Mucosa of stomach (tissue), 1 donor: ENCODE results near the gene C1orf198.

Experiments
- H3K27me3 ChIP-seq: one replicate; pipeline ENCODE4 v1.7.0; 2013; ENCODE audit warnings: mild to moderate bottlenecking, low read length; ENCODE audit not compliant: control insufficient read depth, insufficient read depth
- H3K36me3 ChIP-seq: one replicate; pipeline ENCODE4 v1.7.0; 2013; ENCODE audit warnings: low read length; ENCODE audit not compliant: control insufficient read depth, insufficient read depth
- H3K4me1 ChIP-seq: one replicate; pipeline ENCODE4 v1.7.0; 2013; ENCODE audit warnings: mild to moderate bottlenecking, low read length; ENCODE audit not compliant: control insufficient read depth, insufficient read depth
- H3K4me3 ChIP-seq: one replicate; pipeline ENCODE4 v1.7.0; 2013; ENCODE audit warnings: low read length
- H3K9ac ChIP-seq: one replicate; pipeline ENCODE4 v1.7.0; 2013; ENCODE audit warnings: mild to moderate bottlenecking, low read length, moderate library complexity
- H3K9me3 ChIP-seq: one replicate; pipeline ENCODE4 v1.7.0; 2013; ENCODE audit warnings: mild to moderate bottlenecking, low read length, moderate library complexity; ENCODE audit not compliant: control insufficient read depth
- donor health status: Pancreatic carcinoma.

Gene C1orf198

DNA sequence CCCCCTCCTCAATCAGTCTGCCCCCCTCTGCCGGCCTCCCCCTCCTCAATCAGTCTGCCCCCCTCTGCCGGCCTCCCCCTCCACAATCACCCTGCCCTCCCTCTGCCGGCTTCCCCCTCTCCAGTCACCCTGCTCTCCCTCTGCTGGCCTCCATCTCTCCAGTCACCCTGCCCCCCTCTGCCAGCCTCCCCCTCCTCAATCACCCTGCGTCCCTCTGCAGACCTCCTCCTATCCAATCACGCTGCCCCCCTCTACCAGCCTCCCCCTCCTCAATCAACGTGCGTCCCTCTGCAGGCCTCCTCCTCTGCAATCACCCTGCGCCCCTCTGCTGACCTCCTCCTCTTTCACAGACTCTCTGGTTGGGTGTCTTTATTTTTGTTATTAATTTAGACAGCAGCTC is 11.5 kb upstream of the C1orf198 start:
- H3K36me3 ChIP-seq, result no peaks in the 10 kb centered on the region
- H3K9me3 ChIP-seq, result no peaks in the 10 kb centered on the region
- no peak overlapping the region for H3K4me3 ChIP-seq
- H3K9ac ChIP-seq, result no peak overlapping the region
- H3K27me3 ChIP-seq, result peaks cover 28% of the 10 kb centered on the region
- H3K4me1 ChIP-seq, result no peaks in the 10 kb centered on the region

- no peak overlapping the region for H3K4me3 ChIP-seq
- H3K9me3 ChIP-seq, result no peaks in the 10 kb centered on the region
Measured at GRCh38 chr1:230878591-230878990, 10.3 kb upstream of the C1orf198 start.

GRCh38 chr1:230877924-230878590 is 9.7 kb upstream of the C1orf198 start:
- H3K36me3 ChIP-seq, result no peaks in the 10 kb centered on the region
- no peak overlapping the region for H3K4me3 ChIP-seq
- no peak overlapping the region for H3K9ac ChIP-seq
- no peaks in the 10 kb centered on the region for H3K4me1 ChIP-seq
- H3K9me3 ChIP-seq, result no peaks in the 10 kb centered on the region
- peaks cover 28% of the 10 kb centered on the region for H3K27me3 ChIP-seq

More at GRCh38 chr1:230878591-230878990, 10.3 kb upstream of the C1orf198 start:
- H3K36me3 ChIP-seq, result no peaks in the 10 kb centered on the region
- H3K27me3 ChIP-seq, result peaks cover 28% of the 10 kb centered on the region
- H3K9ac ChIP-seq, result no peak overlapping the region
- no peaks in the 10 kb centered on the region for H3K4me1 ChIP-seq

- Histone ChIP-seq H3K27me3 (peaks cover 25% of the 10 kb centered on the region), H3K36me3 (no peaks in the 10 kb centered on the region), H3K9ac (no peak overlapping the region), H3K4me3 (no peak overlapping the region), H3K4me1 (no peaks in the 10 kb centered on the region), H3K9me3 (no peaks in the 10 kb centered on the region)
Measured at GRCh38 chr1:230877146-230877923, 9.0 kb upstream of the C1orf198 start.

- H3K9ac ChIP-seq, result no peak overlapping the region
- H3K36me3 ChIP-seq, result no peaks in the 10 kb centered on the region
- no peaks in the 10 kb centered on the region for H3K9me3 ChIP-seq
Measured at GRCh38 chr1:230876660-230877059, 8.3 kb upstream of the C1orf198 start.

DNA sequence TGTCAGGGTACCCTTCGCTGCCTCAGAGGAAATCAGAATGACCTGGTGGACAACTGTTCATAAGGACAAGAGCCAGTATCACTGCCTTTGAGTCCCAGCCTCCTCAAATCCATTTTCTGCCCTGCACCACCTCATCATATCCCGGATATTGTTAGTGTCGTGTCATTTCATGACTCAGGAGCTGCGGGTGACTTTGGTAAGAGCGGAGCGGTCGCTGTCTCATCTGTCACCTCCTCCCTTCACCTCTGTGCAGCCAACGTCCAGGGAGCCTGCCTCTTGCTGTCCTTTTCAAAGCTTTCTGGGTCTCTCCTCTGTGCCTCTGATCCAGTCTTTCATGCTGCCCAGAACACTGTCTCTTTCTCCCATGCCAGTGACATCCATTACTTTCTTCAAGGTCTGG is 7.0 kb upstream of the C1orf198 start:
- H3K9ac ChIP-seq, result no peak overlapping the region
- no peaks in the 10 kb centered on the region for H3K9me3 ChIP-seq
- H3K27me3 ChIP-seq, result peaks cover 20% of the 10 kb centered on the region
- H3K4me3 ChIP-seq, result no peak overlapping the region
- no peaks in the 10 kb centered on the region for H3K4me1 ChIP-seq
- H3K36me3 ChIP-seq, result no peaks in the 10 kb centered on the region

More at GRCh38 chr1:230876660-230877059, 8.3 kb upstream of the C1orf198 start:
- Histone ChIP-seq H3K27me3 (peaks cover 22% of the 10 kb centered on the region), H3K4me3 (no peak overlapping the region), H3K4me1 (no peaks in the 10 kb centered on the region)

- no peaks in the 10 kb centered on the region for H3K27me3 ChIP-seq
- peaks cover 7% of the 10 kb centered on the region for H3K4me1 ChIP-seq
- H3K4me3 ChIP-seq, result no peak overlapping the region
- H3K9ac ChIP-seq, result no peak overlapping the region
- H3K9me3 ChIP-seq, result no peaks in the 10 kb centered on the region
- H3K36me3 ChIP-seq, result no peaks in the 10 kb centered on the region
Measured at GRCh38 chr1:230870916-230871315, 2.6 kb upstream of the C1orf198 start.

GRCh38 chr1:230869500-230869899 is 1.2 kb upstream of the C1orf198 start:
- no peaks in the 10 kb centered on the region for H3K36me3 ChIP-seq
- no peak overlapping the region for H3K4me3 ChIP-seq
- no peaks in the 10 kb centered on the region for H3K27me3 ChIP-seq
- no peaks in the 10 kb centered on the region for H3K9me3 ChIP-seq
- H3K9ac ChIP-seq, result no peak overlapping the region
- H3K4me1 ChIP-seq, result peaks cover 7% of the 10 kb centered on the region

GRCh38 chr1:230868736-230869385 is 540 bp upstream of the C1orf198 start:
- Histone ChIP-seq H3K9ac (peak overlapping the region; percentile 72), H3K9me3 (no peaks in the 10 kb centered on the region), H3K4me1 (peaks cover 7% of the 10 kb centered on the region), H3K27me3 (no peaks in the 10 kb centered on the region), H3K4me3 (peak overlapping the region; percentile 56), H3K36me3 (no peaks in the 10 kb centered on the region)

GRCh38 chr1:230867101-230867902 is 1.0 kb downstream of the C1orf198 start:
- Histone ChIP-seq H3K4me3 (peak overlapping the region; percentile 86), H3K27me3 (no peaks in the 10 kb centered on the region), H3K9ac (peak overlapping the region; percentile 89), H3K4me1 (peaks cover 14% of the 10 kb centered on the region), H3K9me3 (no peaks in the 10 kb centered on the region), H3K36me3 (no peaks in the 10 kb centered on the region)

DNA sequence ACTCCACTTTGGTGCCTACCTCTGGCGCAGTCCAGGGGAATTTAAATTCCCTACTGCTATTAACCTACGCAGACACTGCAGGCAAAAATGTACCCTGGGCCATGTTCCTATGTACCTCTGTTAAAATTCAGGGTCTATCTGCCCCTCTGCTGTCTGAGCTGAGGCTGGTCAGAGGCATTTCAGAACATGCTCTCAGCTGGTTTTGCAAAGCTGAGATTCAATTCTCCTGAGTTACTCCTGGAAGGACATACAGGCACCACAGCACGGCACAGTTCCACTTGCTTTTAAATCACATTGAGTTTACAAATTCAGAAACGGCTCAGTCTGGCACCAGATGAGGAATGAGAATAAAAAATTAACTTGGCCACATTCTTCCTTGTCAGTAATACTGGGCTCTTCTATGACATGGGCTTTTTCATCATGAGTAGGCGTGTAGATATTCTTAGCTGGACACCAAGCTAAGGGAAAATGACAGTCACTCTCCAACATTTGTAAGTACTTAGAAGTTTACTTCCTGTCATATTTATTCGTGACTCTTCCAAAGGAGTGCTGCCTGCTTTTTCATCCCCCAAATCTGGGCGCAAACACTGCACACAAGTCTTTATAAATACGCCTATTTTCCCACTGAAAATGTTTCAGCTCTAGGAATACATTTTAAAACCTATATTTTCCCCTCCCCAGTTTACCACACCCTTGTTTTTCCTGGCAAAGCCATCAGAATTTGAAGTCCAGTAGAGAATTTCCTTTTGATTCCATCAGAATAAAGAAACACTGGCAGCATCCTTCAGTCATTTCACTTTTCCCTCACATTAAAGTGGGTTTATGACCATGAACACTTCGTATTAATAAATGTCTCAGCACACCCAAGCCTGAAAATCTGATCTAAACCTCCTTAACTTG is 1.9 kb downstream of the C1orf198 start:
- no peaks in the 10 kb centered on the region for H3K36me3 ChIP-seq
- no peaks in the 10 kb centered on the region for H3K27me3 ChIP-seq
- peak overlapping the region; percentile 86 for H3K4me3 ChIP-seq
- peaks cover 14% of the 10 kb centered on the region for H3K4me1 ChIP-seq
- no peaks in the 10 kb centered on the region for H3K9me3 ChIP-seq
- no peak overlapping the region for H3K9ac ChIP-seq
